GM18511 (cell line): ENCODE data around the gene AQP11.
"Not testable (repeated sequence)": the region's sequence is repeated elsewhere in the genome, so short reads cannot be mapped to it uniquely, and the experiment has no call there.

Experiments used
- ATAC-seq: cut with Tn5 transposase; IDR thresholded peaks from one replicate; pipeline ENCODE4 v1.9.1; 2021; ENCODE audit warnings: mild to moderate bottlenecking, moderate library complexity; ENCODE audit not compliant: unreplicated experiment

AQP11 gene

DNA sequence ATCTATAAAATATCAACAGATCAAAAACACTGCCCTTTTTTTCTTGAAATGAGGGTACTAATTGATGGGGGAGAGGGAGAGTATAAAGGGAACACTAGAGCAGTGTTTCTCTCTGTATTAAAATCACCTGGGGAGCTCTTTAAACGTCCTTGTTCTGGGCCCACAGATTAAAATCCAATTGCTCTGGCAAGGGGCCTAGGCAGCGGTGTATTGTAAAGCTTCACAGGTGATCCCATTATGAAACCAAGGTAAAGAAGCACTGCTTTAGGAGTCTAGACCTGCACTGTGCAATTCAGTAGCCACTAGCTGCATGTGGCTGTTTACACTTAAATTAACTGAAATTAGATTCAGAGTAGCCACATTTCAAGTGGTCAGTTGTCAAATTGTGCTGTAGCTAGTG is 3.0 kb downstream of the AQP11 start:
- no peak for ATAC-seq

DNA sequence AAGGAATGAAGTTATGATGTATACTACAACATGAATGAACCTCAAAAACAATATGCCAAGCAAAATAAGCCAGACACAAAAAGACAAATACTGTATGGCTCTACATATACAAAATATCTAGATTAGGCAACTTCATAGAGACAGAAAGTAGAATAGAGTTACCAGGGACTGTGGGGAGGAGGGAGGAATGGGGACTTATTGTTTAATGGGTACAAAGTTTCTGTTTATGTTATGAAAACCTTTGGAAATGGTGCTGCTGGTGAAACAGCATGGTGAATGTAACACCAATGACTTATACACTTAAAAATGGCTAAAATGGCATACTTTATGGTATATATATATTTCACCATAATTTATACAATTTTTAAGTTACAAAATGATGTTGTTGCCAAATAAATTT is 4.1 kb downstream of the AQP11 start:
- no peak for ATAC-seq

DNA sequence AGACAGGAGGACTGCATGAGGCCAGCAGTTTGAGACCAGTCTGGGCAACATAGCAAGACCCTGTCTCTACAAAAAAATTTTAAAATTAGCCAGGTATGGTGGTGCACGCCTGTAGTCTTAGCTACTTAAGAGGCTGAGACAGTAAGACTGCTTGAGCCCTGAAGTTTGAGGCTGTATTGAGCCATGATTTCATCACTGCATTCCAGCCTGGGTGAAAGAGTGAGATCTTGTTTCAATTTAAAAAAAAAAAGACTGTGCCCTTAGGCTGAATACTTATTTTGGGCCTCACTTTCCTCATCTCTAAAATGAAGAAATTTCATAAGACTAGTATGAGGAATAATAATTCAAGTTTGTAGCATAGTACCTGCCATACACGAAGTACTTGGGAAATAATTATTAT is 6.9 kb downstream of the AQP11 start:
- no peak for ATAC-seq

DNA sequence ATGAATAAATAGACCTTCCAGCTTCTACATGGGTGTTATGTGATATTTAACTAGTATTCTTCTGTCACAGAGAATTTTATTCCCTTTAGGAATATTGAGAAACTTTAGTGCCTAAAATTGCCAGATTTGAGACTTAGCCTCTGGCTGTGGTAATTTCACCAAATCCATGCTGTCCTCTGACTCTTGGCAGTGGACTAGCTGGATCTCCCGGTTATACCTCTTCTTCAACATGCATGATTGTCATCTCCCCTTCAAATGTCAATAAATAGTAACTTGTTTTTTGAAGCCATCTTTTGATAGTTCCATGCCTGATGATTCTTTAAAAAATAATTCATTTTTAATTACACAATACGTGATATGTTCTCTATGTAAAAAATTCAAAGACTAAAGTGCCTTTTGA is 8.4 kb downstream of the AQP11 start:
- ATAC-seq = no peak

DNA sequence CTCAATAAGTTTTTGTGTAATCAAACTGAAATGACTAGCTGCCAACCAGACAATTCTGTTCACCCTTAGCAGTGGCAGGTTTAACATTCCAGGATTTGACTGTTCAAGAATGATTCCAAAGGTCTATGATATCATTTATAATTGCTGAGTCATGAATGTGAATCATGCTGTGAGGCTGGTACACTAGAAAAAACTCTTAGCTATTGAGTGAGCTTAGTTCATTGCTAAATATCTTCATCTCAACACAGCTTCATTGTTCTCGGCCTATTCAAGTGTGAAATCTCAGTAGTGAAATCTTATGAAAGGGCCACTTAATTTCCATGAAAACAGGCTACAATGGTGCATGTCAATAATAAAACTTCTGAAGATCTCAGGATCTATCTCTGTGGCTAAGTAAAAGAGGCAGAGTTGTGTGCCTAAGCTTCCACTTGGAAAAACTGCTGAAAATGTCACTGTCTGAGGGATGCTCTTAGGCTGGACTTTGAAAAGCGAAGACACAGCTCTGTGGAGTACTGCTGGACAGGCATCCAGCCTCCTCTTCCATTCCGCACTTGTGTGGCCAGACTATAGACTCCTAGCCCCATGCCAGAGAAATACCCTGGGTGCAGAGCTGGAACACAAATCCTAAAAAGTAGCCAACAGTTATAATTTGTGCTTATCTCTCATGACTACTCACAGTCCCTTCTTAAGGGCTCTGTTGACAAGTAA is 12.8 kb downstream of the AQP11 start:
- ATAC-seq = no peak

DNA sequence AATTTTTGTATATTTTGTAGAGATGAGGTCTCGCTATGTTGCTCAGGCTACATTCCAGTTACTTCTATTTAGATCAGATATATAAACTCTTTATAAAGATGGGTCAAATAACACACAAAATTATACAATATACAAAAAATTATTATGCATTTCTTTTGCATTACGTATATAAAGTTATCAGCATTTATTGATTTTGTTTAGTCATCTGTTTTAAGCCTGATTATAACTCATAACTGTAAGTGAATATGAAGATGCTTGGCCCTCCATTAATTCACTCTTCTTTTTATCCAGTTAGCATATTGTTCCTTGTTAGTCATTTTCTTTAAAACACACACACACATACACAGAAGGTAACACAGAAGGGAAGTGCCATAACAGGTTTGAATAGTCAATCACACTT is 14.5 kb downstream of the AQP11 start:
- ATAC-seq = no peak

DNA sequence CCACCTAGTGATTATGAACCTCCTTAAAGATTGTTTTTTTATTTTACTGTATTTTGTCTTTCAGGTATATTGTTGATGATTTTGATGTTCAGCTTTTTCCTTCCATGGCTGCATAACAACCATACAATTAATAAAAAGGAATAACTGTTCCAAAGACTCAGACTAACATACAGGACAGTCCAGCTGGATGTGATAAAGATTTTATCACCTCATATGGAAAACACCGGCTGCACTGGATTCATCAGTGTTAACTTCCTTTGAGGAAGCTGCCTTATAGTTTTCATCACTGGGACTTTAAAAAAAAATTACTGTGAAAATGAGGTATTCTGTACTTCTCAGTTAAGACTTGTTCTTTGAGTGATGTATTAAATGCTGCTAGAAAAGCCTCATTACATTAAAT is 19.5 kb downstream of the AQP11 start:
- ATAC-seq = no peak

DNA sequence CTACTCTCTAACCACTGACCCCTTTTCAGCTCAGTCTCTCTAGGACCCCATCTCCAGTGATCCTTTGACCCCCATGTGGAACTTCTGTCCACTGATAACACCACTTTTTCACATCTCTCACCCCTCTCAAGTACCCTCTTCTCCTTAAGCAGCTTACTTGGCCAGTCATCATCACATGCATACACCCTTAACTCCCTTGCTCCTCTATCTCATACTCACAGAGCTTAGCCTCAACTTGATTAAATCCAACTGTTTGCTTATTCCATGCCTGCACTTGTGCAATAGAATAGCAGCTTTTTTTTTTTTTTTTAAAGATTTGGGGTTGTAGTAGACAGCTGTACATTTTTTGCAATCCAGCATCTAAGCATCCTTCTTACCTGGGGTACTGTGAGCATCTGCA is 22.2 kb downstream of the AQP11 start:
- no peak for ATAC-seq

DNA sequence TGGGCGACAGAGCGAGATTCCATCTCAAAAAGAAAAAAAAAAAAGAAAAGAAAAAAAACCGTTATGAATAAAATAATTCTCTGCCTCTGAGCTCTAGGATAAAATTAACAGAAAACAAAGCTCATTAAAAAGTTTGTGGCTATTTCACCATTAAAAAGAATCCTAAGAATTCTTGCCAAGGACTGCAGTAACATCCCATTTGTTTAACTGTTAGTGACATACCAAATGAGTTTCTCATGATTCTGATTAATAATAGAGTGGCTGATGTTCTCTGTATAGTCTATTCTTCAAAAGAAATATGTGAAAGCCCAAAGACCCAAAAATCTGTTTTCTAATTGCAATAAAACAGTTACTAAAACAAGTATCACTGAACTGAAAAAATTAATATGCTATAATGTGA is 28.1 kb downstream of the AQP11 start:
- ATAC-seq = no peak

DNA sequence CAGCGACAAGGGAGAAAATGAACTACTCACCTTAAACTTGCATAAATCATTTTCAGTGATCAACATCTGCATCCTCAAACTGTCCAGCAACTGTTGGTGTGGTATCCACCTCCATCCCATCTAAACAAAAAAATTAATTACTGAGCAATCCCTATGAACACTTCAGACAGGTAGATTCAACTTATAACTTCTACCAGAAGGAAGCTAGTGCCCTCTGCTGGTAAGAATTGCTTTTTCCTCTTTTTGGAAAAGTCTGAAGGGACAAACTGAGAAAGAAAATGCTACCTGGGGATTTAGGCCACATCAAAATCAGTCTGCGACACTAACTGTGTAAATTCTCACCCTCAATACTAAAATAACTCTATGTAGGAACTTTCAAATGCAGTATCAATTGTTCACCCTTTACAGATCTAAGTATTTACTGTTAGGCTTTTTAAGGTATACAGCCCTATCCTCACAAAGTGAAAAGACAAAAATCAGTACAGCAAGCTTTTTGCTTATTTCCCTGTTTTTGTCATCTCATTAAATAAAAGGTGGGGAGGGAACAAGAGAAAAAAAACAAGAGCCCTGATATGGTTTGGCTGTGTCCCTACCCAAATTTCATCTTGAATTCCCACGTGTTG is 29.9 kb downstream of the AQP11 start:
- no peak for ATAC-seq

DNA sequence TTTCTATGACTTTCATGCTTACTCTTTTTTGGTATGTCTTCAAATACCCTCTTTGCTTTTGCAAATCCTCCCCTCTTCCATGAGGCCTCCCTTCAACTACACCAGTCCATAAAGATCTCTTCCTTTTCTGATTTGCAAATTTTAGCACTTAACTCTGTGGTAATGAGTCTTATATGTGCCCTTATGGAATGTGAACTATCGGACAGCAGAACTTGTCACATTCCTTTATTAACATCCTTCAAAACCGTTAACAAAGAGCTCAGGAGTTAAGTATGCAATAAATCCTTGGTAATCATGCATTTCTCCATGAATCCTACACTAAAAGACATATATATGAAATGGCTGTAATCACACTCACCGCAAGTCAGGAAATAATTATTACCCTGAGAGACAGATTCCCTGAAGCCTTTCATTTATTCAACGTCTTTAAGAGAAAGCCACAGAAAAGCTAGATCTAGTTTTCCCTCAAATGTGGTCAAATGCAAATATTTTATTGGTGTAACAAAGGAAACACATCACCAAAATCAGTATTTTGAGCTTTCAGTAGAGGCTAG is 40.5 kb downstream of the AQP11 start:
- no peak for ATAC-seq

DNA sequence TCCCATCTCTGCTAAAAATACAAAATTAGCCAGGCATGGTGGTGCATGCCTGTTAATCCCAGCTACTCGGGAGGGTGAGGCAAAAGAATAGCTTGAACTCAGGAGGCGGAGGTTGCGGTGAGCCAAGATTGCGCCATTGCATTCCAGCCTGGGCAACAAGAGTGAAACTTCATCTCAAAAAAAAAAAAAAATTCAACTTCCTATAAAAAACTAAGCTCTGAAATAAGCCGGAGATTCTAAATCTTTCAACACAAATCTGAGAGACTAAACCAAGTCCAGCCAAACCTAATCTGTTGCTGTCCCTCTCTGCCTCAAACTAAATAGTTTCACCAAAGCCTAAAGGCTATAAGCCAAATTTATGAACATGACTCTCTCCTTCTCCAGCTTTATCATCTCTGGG is 44.2 kb downstream of the AQP11 start:
- ATAC-seq = not testable (repeated sequence)

DNA sequence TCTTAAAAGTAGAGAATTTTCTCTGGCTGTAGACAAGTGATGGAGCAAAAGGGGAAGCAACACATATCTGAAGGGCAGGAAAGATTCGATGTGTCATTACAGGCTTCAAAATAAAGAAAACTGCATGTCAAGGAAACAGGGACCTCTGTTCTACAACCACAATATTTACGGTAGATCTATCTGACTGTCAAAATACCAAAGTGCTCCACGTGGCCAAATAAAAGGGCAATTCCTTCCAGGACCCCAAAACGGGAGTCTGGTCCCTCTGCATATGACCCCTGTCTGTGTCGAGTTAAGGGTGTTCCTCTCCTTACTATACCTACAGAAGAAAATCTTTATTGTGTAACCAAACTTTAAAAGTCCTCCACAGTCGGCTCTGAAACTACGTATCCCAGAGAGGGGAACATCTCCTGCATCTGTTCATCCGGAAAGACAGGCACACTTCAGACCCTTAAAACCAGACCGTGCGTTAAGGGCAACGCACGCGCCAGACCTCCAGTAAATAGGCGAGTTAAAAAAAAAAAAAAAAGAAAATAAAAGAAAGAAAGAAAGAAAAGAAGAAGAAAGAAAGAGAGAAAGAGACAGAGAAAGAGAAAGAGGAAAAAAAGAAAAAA is 47.1 kb downstream of the AQP11 start:
- ATAC-seq = no peak

DNA sequence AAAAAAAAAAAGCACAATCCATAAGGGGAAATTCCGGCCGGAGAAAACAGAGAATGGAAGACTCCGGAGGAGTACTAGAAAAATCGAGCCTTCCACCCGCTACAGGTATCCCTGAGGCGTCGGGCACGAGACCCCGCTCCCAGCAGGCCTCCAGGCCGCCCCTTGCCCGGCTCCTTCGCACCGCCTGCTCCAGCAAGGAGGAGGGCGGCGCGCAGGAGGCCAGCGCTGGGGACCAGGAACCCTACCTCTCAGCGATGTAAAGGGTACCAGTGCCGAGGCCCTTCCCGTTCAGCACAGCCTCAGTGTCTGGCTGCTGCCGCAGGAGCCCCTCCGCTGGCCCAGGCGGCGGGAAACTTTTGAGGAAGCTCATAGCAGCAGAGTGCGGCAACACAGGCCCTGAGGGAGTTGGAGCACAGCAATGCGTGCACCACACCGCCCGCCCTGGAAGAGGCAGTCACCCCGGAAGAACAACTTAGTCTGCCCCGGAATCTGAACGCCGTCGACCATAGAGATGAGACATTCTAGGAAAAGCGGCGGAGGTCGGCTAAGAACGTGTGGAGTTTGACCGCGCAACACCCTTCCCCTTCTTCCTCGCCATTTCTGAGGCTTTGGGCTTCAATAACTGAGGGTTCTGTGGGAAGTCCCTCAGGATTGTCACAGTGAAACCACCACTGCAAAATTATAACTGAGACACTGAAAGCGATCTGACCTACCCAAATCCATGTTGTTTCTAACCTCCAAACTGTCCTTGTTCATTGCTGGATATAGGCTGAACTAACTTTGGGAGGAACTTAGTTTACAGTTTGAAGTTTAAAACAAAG is 47.8 kb downstream of the AQP11 start, which contains the start of gene CLNS1A:
TSS of gene CLNS1A (minus strand) at position 450 of the 821 bp plus-strand sequence. CDS start at position 370, 80 bp downstream.
- peak; percentile 97 for ATAC-seq

DNA sequence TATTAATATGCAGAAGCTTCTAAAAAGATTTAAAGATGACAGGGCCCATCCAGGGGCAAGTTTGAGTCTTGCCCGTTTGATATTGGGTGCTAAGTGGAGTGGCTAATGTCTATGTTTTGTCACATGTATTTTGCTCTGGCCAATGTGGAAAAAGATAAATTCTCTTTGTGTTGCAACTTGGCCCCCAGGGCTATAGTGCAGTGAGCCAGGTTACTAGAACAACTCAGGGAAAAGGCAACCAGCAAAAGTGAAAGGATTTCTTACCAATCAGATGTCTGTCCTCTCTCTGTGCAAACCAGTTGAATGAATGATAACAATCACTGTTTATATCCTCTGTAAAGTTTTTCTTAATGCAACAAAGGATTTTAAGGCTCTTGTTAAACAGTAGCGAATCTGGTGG is 52.5 kb downstream of the AQP11 start:
- no peak for ATAC-seq

DNA sequence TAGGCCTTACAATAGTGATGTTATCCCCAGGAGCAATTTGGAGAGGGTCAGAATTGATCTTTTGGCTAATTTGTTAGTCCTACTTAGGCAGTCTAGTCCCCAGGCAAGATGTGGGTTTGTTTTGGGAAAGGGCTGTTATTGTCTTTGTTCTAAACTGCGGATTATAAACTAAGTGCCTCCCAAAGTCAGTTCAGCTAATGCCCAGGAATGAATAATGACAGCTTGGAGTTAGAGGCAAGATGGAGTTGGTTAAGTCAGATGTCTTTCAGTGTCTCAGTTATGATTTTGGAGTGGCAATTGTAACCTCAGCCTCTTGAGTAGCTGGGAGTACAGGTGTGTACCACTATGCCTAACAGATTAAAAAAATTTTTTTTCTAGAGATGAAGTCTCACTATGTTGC is 55.1 kb downstream of the AQP11 start:
- ATAC-seq = no peak

DNA sequence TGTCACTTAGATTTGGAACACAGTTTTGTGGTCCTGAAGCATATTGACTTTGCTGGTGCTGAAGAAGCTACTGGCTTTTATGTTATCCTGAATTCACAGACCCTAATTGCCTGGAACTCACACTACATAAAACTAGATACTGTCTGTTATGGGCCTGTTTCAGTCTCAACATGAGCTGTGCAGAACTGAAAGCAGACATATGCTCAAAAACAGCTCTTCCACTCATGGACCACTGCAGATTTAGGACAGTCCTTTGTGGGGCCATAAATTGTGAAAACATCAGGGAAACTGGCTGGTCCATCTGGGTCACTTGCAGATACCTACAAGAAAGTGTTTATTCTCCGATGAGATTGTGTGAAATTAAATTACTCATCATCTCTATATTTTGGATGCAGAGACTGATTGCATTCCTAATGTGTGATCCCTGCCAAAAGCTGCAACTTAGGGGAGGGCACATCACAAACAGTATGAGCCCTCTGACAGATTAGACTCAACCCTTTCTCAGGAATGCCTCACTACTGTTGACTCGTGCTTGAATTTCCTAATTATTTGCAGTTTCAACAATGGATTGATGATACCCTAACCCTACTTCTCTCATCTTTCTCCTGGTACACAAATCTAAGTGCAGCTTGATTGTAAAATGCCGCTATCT is 58.0 kb downstream of the AQP11 start:
- ATAC-seq = no peak

DNA sequence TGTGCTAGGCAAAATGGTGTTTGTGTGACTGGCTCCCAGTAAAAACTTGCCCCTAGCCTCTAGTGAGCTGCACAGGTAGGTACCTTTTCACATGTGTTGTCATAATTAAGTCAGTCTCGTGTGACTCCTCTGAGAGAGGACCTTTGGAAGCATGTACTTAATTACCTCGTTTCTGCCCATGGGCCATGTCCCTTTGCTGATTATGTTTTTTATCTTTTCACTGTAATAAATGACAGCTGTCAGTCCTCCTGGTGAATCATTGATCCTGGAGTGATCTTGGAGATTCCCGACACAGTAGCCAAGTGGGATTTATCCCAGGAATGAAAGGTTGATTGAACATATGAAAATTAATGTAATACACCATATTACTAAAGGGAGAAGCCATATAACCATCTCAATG is 60.4 kb downstream of the AQP11 start:
- ATAC-seq = no peak

DNA sequence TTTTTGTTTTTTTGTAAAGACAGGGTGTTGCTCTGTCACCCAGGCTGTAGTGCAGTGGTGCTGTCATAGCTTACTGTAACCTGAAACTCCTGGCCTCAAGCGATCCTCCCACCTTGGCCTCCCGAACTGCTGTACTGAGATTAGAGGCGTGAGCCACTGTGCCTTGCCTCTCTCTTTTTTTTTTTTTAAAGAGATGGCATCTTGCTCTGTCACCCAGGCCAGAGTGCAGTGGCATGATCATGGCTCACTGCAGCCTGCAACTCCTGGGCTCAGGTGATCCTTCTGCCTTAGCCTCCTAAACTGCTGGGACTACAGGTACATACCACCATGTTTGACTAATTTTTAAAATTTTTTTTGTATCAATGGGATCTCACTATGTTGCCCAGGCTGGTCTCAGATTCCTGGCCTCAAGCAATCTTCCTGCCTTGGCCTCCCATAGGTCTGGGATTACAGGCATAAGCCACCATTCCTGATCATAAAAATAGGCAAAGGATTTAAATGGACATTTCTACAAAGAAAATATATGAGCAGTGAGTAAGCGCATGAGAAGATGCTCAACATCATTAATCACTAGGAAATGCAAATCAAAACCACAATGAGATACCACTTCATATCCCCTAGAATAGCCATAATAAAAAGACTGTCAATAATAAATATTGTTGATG is 65.1 kb downstream of the AQP11 start:
- no peak for ATAC-seq

DNA sequence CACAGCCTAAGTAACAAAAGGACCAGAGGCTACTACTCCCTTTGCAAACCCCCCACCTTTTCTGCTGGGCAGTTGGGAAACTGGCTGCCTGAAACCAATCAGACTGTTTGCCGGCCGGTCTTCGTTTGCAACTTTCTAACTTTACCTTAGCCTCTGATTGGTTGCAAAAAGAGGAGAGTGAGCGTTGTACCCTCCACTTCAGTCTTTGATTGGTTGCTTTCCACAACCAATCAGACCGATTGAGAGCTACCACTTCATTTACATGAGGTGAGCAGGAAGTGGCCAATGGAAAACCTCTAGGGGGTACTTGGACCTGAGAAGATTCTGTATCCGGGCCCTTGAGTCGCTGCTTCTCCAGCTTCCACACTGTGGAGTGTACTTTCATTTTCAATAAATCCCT is 66.6 kb downstream of the AQP11 start:
- no peak for ATAC-seq
